ENCODE measurements around the gene DVL2. TPM values are rescaled to one million over a fixed set of nuclear protein-coding genes. Genes with fewer than 3 reads are reported as not detected.

The DVL2 gene
- total and polyA plus RNA-seq, 2 of the 13 experiments (the other 11 are each of a cell fraction or from before 2014, with no cell fraction given), result 5.7 to 38.2 TPM

DNA sequence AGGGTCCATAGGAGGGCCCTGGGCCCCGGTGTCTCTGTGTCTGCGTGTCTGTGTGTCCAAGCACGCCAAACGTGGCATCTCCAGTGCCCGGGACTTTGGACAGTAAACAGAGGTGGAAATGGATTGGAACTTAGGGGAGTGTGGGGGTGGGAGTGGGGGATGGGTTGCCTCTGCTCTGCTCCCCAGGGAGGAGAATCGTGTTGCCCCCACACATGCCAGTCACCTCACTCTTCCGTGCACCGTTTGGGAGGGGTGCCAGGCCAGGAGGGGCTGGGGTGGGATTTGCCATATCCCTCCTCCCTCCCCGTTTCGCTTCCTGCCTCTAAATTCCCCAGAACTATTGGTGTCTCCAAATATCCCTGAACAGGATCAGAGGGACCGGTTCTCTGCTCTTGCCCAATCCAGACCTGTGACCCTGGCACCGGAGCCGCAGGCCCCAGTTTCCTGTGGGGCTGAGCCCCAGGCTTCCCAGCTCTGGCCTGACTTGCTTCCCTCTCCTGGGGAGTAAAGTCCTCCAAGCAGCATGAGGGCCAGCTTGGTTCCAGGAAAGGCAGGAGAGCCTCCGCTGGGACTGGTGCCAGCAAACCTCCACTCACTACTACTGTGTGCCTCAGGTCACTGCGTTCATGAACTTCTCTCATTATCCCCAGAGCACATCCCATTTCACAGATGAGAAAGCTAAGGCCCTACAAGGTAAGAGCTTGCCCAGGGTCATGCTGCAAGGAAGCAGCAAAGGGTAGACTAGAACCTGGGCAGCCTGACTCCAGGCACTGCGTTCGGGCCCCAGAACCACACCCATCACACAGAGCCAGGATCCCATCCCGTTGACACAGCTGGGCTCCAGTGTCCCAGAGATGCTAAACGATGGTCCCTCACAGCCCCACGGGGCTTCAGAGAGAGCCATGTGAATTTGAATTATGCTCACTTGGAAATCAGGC is 54.7 kb downstream of the DVL2 start, which contains the start of gene ASGR1 (continued):
- TF ChIP-seq SOX6 (IDR thresholded peaks at IDR 0.05) (no peak), SOX6 (CRISPR knock-in tag; IDR thresholded peaks at IDR 0.05) (peak; percentile 82), RAD51 (IDR thresholded peaks at IDR 0.05; ENCODE audit: borderline replicate concordance) (no peak), ZMAT3 (CRISPR knock-in tag; conservative IDR thresholded peaks at IDR 0.05) (peak; percentile 75; the same call in 1 of the 2 replicates), KLF13 (CRISPR knock-in tag; IDR thresholded peaks at IDR 0.05) (no peak), ZSCAN30 (CRISPR knock-in tag; IDR thresholded peaks at IDR 0.05) (peak; percentile 79; the same call in 1 of the 2 replicates), RFX5 (IDR thresholded peaks at IDR 0.05; ENCODE audit: low read depth, low read length) (0 out of 2 replicates have a peak, but pooled peaks have one; percentile 37), KLF16 (CRISPR knock-in tag; IDR thresholded peaks at IDR 0.05) (peak in 1 of 2 experiments; percentile 96; a peak in 2 of 4 replicates), GFI1 (CRISPR knock-in tag; IDR thresholded peaks at IDR 0.05; ENCODE audit: borderline replicate concordance) (peak; percentile 85), ZNF232 (CRISPR knock-in tag; IDR thresholded peaks at IDR 0.05; ENCODE audit: borderline replicate concordance) (peak; percentile 50; the same call in 1 of the 2 replicates), FOXA3 (CRISPR knock-in tag; IDR thresholded peaks at IDR 0.05) (peak; percentile 67), ZKSCAN1 (IDR thresholded peaks at IDR 0.05; ENCODE audit: low read length) (peak; percentile 49; the same call in 1 of the 2 replicates), BCL6 (CRISPR knock-in tag; IDR thresholded peaks at IDR 0.05) (peak; percentile 68), ZSCAN29 (CRISPR knock-in tag; conservative IDR thresholded peaks at IDR 0.05) (peak; percentile 12; the same call in 1 of the 2 replicates), ZNF670 (CRISPR knock-in tag; IDR thresholded peaks at IDR 0.05; ENCODE audit: borderline replicate concordance) (peak; percentile 65; the same call in 1 of the 2 replicates), U2AF1 (optimal IDR thresholded peaks at IDR 0.05; ENCODE audit: low read depth, low read length) (peak; percentile 93), ZNF83 (CRISPR knock-in tag; IDR thresholded peaks at IDR 0.05; ENCODE audit: borderline replicate concordance) (no peak), ZNF543 (CRISPR knock-in tag; IDR thresholded peaks at IDR 0.05) (peak; percentile 82; the same call in 1 of the 2 replicates), AHR (CRISPR knock-in tag; IDR thresholded peaks at IDR 0.05) (peak; percentile 47; the same call in 1 of the 2 replicates), ZMYM2 (CRISPR knock-in tag; IDR thresholded peaks at IDR 0.05) (peak; percentile 99)
- TF ChIP-seq, protein P1, sequence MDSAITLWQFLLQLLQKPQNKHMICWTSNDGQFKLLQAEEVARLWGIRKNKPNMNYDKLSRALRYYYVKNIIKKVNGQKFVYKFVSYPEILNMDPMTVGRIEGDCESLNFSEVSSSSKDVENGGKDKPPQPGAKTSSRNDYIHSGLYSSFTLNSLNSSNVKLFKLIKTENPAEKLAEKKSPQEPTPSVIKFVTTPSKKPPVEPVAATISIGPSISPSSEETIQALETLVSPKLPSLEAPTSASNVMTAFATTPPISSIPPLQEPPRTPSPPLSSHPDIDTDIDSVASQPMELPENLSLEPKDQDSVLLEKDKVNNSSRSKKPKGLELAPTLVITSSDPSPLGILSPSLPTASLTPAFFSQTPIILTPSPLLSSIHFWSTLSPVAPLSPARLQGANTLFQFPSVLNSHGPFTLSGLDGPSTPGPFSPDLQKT (CRISPR knock-in tag; IDR thresholded peaks at IDR 0.05; ENCODE audit: borderline replicate concordance), result no peak
- TF ChIP-seq, protein P2, sequence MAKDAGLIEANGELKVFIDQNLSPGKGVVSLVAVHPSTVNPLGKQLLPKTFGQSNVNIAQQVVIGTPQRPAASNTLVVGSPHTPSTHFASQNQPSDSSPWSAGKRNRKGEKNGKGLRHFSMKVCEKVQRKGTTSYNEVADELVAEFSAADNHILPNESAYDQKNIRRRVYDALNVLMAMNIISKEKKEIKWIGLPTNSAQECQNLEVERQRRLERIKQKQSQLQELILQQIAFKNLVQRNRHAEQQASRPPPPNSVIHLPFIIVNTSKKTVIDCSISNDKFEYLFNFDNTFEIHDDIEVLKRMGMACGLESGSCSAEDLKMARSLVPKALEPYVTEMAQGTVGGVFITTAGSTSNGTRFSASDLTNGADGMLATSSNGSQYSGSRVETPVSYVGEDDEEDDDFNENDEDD (CRISPR knock-in tag; IDR thresholded peaks at IDR 0.05; ENCODE audit: borderline replicate concordance), result peak; percentile 61; the same call in 1 of the 2 replicates
- TF ChIP-seq, protein P3, sequence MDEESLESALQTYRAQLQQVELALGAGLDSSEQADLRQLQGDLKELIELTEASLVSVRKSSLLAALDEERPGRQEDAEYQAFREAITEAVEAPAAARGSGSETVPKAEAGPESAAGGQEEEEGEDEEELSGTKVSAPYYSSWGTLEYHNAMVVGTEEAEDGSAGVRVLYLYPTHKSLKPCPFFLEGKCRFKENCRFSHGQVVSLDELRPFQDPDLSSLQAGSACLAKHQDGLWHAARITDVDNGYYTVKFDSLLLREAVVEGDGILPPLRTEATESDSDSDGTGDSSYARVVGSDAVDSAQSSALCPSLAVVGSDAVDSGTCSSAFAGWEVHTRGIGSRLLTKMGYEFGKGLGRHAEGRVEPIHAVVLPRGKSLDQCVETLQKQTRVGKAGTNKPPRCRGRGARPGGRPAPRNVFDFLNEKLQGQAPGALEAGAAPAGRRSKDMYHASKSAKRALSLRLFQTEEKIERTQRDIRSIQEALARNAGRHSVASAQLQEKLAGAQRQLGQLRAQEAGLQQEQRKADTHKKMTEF (CRISPR knock-in tag; IDR thresholded peaks at IDR 0.05), result peak; percentile 95
- TF ChIP-seq, protein P4, sequence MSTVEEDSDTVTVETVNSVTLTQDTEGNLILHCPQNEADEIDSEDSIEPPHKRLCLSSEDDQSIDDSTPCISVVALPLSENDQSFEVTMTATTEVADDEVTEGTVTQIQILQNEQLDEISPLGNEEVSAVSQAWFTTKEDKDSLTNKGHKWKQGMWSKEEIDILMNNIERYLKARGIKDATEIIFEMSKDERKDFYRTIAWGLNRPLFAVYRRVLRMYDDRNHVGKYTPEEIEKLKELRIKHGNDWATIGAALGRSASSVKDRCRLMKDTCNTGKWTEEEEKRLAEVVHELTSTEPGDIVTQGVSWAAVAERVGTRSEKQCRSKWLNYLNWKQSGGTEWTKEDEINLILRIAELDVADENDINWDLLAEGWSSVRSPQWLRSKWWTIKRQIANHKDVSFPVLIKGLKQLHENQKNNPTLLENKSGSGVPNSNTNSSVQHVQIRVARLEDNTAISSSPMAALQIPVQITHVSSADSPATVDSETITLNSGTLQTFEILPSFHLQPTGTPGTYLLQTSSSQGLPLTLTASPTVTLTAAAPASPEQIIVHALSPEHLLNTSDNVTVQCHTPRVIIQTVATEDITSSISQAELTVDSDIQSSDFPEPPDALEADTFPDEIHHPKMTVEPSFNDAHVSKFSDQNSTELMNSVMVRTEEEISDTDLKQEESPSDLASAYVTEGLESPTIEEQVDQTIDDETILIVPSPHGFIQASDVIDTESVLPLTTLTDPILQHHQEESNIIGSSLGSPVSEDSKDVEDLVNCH (CRISPR knock-in tag; IDR thresholded peaks at IDR 0.05), result no peak

Measured in HepG2 (cell line).